Measurements from ENCODE around the gene THNSL1.

Gene THNSL1

DNA sequence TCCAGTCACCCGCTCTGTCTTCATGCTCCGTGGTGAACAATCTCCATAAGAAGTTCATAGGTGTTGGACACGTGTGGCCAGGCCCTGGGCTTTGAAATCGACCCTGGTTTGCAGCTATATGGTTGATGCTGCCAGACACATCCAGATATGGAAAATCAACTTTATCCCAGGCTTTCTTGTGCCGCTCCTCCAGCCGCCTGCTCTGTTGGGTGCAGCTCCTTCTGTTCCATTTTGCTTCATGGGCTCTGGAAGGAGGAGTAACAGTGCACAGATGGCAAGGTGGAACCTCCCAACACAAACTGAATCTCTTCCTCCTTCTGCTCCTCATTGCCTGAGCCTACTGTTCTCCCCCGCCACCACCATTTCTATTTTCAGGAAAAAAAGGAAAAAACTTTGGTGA lies 44.7 kb downstream of the THNSL1 start:
- no peak for DNase-seq

DNA sequence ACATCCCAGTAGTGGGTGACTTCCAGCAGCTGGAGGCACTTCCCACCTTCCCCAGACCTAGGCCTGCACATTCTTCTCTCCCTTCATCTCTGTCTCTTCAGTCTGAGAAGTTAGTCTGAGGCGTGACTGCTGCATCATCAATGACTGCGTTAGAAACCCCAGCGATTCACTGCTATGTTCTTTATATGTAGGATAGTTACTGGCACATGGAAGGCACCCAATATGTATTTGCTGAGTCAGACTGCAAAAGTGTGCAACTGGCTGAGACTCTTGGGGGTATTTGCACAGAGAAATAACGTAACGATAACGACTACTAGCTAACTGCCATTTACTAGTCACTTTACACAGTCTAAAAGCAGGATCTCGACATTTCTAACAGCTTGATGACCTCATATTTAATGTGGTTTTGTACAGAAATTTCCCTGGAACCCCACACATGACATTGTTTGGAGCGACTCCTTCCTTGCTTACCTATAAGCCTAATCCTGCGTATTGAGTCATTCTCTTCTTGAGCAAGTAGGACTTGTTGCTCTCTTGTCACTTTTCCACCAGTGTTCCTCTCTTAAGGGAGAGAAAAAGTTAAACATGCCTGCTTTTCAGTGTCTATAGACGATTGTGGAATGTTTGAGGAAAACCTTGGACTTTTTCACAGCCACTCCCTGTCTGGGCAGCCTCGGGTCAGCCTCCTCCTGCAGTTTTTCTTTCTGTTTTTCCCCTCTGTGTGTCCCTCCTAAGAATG lies 45.5 kb downstream of the THNSL1 start:
- DNase-seq, result no peak

DNA sequence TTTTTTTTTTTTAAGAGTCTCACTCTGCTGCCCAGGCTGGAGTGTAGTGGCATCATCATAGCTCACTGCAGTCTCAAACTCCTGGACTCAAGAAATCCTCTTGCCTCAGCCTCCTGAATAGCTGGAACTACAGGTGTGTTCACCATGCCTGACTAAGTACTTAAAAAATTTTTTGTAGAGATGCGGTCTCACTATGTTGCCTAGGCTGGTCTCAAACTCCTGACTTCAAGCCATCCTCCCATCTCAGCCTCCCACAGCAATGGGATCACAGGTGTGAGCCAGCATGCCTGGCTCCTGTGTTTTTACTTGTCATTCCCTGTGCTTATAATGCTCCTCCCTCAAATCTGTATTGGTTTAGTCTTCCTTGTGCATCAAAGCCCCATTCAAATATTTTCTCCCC lies 46.7 kb downstream of the THNSL1 start:
- DNase-seq, result no peak

DNA sequence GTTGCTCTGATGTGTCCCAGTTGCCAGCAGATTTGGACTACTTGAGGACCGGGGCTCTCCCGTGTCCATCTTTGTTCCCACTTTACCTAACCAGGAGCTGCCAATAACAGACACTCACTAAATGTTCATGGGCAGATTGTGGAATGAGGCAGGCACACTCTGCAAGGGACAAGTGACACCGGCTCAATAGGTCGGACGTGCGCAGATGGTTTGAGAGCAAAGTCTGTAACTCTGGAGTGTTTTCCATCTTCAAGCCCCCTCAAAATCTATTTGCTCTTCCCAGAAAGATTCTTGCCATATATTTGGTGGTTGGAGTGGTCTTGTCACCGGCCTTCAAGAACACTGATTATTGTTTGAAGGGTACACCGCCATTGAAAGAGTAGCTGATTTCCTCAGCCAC lies 47.2 kb downstream of the THNSL1 start:
- DNase-seq, result no peak

DNA sequence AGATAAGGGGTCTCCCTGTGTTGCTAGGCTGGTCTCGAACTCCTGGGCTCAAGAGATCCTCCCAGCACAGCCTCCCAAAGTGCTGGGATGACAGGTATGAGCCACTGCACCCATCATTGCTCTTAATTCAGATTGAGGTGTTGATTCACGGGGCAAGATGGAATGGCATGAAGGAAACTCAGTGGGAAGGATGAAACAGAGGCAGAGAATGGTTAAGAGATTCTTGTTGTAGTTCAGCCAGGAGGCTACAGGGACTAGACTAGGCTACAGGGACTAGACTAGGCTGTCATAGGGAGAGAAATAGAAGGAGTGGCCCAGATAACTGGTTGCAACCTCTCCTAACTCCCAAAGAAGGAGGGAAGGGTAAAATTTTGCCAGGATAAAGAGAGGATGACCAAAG lies 48.0 kb downstream of the THNSL1 start:
- no peak for DNase-seq

DNA sequence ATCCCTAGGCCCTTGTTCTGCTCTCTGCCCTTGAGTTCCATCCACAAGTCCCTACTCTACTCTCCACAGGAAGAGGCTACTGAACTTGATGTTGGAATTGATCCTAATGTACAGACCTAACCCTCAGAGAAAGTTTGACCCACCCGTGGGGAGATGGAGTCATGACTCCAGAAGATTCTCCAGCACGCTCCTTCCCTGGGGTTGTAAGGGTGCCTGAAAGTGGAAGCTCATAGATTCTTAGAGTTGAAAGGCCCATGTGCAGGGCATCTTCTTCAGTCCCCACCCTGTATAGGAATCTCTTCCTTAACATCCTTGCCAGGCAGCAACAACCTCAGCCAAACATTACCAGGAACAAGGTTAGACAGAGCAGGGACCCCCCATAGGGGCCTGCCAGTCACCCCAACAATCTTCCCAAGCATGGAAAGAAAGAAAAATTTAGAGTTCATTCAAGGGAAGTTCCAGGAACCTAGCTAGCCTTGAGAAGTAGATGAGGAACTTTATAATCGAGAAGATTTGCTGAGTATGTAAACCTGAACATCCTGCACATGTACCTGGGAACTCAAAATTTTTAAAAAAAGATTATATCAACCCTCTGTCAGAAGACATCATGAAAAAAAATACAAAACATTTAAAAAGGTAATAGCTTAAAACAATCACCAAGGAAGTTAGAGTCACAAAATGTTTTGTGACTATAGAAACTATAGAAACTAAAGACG lies 49.5 kb downstream of the THNSL1 start:
- no peak for DNase-seq

DNA sequence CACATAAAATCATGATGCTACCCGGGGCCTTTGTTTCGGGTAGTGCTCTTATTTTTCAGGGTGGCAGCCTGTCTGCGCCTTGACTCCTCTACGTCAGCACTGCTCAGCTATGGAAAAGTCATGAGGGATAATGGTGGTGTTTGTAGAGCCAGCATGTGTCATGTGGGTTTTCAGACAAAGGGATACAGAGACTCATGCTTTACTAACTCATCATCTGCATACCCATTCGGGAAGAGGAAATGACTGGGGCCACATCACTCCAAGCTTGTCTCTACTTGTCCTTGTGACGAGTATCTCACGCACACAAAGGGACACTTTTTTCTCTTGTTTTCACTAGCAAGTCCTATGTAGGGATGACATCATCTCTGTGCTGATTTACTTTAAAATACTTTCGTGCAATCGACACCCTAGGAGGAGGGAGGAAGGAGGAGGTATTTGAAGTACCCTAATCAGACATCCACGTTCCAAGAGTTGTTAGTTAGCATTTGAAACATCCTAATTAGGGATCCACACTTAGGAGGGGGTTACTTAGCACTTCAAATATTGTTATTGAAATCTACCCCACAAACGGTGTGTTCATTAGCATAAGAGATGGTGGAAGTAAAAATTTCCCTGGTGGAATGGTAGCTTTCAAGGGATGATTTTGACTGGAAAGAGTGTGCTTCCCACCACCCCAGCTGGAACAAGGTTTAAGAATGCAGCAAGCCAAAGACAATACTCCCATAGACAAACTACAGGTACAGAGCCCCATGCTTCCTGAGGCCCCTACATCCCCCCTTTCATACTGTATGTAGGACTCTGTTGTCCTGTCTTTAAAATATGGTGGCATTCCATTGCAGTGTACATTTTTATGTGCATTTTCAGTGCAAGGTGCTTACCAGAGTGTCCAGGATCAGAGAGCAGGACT lies 52.0 kb downstream of the THNSL1 start:
- DNase-seq, result no peak

DNA sequence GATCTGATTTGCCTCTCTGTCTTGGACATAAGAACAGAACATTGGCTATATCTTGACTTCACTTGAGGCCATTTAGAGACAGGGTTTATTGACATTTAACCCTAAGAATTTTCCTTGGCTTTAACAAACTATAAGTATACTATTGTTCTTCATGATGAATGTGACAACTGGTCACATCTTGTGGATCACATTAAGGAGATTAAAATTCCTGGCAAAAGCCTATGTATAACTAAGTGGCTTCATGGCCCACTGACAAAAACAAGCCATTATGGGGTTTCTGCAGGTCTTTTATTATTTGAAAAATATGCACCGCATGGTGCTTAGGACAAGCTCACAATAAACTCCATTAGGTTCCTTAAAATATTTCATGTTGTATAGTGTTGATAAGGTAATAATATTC lies 54.8 kb downstream of the THNSL1 start:
- DNase-seq, result no peak

DNA sequence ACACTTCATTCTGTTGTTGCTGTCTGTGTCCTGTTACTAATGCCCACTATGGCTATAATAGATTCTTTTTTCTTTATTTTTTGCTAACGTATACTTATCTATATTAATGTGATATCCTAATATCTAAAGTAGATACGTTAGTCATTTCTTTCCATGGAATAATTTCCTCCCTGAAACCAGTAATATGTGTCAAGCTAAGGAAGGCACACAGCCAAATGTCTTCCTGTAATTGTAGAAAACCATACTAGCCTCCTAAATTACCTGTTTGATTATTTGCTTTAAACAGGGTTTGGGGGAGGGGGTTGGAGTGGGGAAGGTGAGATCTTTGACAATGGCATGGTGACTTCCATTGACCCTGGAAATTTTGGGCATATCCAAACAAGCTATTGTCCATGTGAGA lies 56.4 kb downstream of the THNSL1 start:
- no peak for DNase-seq

DNA sequence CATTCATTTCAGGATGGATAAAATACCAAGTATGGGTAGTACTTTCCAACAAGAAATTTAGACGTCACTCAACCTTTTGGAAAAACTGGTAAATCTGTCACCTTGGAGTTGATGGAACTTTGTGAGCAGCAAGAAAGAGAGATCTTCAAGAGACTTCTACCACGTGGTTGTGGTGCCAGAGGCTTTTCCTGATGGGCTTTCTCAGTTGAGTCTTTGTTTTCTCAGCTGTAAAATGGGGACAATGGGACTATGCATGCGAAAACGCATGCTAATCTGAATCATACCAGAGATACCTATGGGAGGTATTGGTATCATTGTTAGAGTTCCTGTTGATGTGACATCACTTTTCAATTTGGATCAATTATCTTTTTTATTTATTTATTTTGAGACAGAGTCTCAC lies 59.4 kb downstream of the THNSL1 start:
- DNase-seq, result no peak

Measured in retina (tissue), 1 donor.